Neural crest cell (in vitro differentiated cells): ENCODE measurements around the gene PEAK1. TPM values are rescaled to one million over a fixed set of nuclear protein-coding genes. Genes with fewer than 3 reads are reported as not detected.

Experiments used
- DNase-seq: peaks from one replicate; pipeline ENCODE4 v3.0.0; 2021; ENCODE audit warnings: low read depth, mixed read lengths, low spot score
- H3K27ac Mint-ChIP-seq: one replicate; pipeline ENCODE4 v1.8.0; 2021; ENCODE audit warnings: mild to moderate bottlenecking, mixed read lengths; ENCODE audit not compliant: unreplicated experiment
- H3K27me3 Mint-ChIP-seq: 2 replicates; pipeline ENCODE4 v1.8.0; 2021; ENCODE audit warnings: low read depth, mild to moderate bottlenecking, mixed read lengths
- H3K36me3 Mint-ChIP-seq: 2 replicates; pipeline ENCODE4 v1.8.0; 2021; ENCODE audit warnings: low read depth, mild to moderate bottlenecking, mixed read lengths
- H3K4me1 Mint-ChIP-seq: 2 replicates; pipeline ENCODE4 v1.8.0; 2021; ENCODE audit warnings: mixed read lengths
- H3K4me3 Mint-ChIP-seq: one replicate; pipeline ENCODE4 v1.8.0; 2021; ENCODE audit warnings: mild to moderate bottlenecking, mixed read lengths
- H3K9me3 Mint-ChIP-seq: 2 replicates; pipeline ENCODE4 v1.8.0; 2021; ENCODE audit warnings: mixed read lengths
- CTCF ChIP-seq: fragments of 200-600 bp; sonication (generic); conservative IDR thresholded peaks from 2 replicates; pipeline ENCODE4 v1.5.0; 2021; ENCODE audit warnings: antibody characterized with exemption, mild to moderate bottlenecking
- total RNA-seq: library from RNA; stranded (reverse); gene quantifications from 2 replicates; pipeline ENCODE4 v1.2.1, GENCODE V29; 2021

The PEAK1 gene
- total RNA-seq, 1 donor from 2014 or later = 26.0 TPM

DNA sequence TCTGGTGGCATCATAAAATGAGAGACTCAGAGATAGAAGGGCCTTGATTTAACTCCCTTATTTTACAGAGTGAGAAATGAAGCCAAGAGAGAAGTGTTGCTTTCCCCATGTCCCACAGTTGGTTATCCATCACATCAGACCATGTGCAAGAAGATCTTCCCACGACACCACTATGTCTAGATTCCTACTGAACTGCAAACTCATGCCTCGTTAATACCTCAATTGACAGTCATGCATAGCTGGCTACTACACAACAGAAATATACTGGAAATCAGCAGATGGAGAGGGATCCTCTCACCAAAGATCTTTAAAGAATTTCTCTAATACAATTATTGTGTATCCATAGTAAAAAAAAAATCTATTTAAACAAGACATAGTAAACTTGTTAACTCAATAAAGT, 33.3 kb downstream of the PEAK1 start:
- Mint-ChIP-seq H3K9me3 (no peaks in the 10 kb centered on the region), H3K27me3 (no peaks in the 10 kb centered on the region), H3K4me1 (no peaks in the 10 kb centered on the region), H3K27ac (no peak overlapping the region), H3K4me3 (no peak overlapping the region), H3K36me3 (no peaks in the 10 kb centered on the region)
- no peak for DNase-seq
- no peak for TF ChIP-seq CTCF

- Mint-ChIP-seq H3K36me3 (no peaks in the 10 kb centered on the region), H3K27ac (no peak overlapping the region), H3K9me3 (no peaks in the 10 kb centered on the region), H3K27me3 (no peaks in the 10 kb centered on the region), H3K4me1 (no peaks in the 10 kb centered on the region), H3K4me3 (no peak overlapping the region)
- DNase-seq = no peak
- no peak for TF ChIP-seq CTCF
These were observed 35.1 kb downstream of the PEAK1 start for GRCh38 chr15:77384589-77385359.

GRCh38 chr15:77384086-77384485, 35.8 kb downstream of the PEAK1 start:
- Mint-ChIP-seq H3K9me3 (no peaks in the 10 kb centered on the region), H3K27me3 (no peaks in the 10 kb centered on the region), H3K4me3 (no peak overlapping the region), H3K36me3 (no peaks in the 10 kb centered on the region), H3K4me1 (no peaks in the 10 kb centered on the region), H3K27ac (no peak overlapping the region)
- TF ChIP-seq CTCF = no peak
- DNase-seq = no peak

- Mint-ChIP-seq H3K27me3 (no peaks in the 10 kb centered on the region), H3K27ac (no peak overlapping the region), H3K9me3 (no peaks in the 10 kb centered on the region), H3K36me3 (no peaks in the 10 kb centered on the region), H3K4me3 (no peak overlapping the region), H3K4me1 (no peaks in the 10 kb centered on the region)
- no peak for DNase-seq
- no peak for TF ChIP-seq CTCF
These were observed 39.9 kb downstream of the PEAK1 start for GRCh38 chr15:77380033-77380432.

DNA sequence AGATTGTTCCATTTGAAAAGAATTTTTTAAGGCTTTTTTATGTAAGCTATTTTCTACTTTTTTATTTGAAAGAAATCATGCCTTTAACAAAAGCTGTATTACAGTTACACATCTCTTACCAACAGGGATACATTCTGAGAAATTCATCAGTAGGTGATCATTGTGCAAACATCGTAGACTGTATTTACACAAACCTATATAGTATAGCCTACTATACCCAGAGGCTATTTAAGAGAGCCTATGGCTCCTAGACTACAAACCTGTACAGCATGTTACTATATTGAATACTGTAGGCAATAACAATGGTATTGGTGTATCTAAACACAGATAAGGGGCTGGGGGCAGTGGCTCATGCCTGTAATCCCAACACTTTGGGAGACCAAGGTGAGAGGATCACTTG, 43.1 kb downstream of the PEAK1 start:
- no peak for DNase-seq
- Mint-ChIP-seq H3K36me3 (no peaks in the 10 kb centered on the region), H3K9me3 (no peaks in the 10 kb centered on the region), H3K4me3 (no peak overlapping the region), H3K27ac (no peak overlapping the region), H3K4me1 (peaks cover 10% of the 10 kb centered on the region), H3K27me3 (no peaks in the 10 kb centered on the region)
- TF ChIP-seq CTCF = no peak
